Thymus (tissue), 11 donors: Measurements from ENCODE around the gene NSF. TPM values are rescaled to one million over a fixed set of nuclear protein-coding genes. Genes with fewer than 3 reads are reported as not detected.
"Not testable (repeated sequence)": the region's sequence is repeated elsewhere in the genome, so short reads cannot be mapped to it uniquely, and the experiment has no call there.

Source experiments
- DNase-seq, 9 donors: peaks; one replicate each; pipeline ENCODE4 v3.0.0-alpha.2; 2013; ENCODE audit warnings: low spot score in 9 of 9, low read depth in 6 of 9, missing footprints in 1 of 9
- H3K27ac ChIP-seq, 2 donors: one replicate each; pipeline ENCODE4 v1.5.1; 2013; ENCODE audit warnings: control low read depth in 1 of 2, low read depth in 1 of 2, low read length in 1 of 2, mild to moderate bottlenecking in 1 of 2, moderate library complexity in 1 of 2
- H3K27me3 ChIP-seq, 2 donors: one replicate each; pipeline ENCODE4 v1.5.1; 2013; ENCODE audit warnings: low read length in 1 of 2; ENCODE audit not compliant: control insufficient read depth in 2 of 2, insufficient read depth in 1 of 2
- H3K36me3 ChIP-seq, 2 donors: one replicate each; pipeline ENCODE4 v1.5.1; 2013; ENCODE audit warnings: low read length in 1 of 2, mild to moderate bottlenecking in 1 of 2, moderate library complexity in 1 of 2; ENCODE audit not compliant: control insufficient read depth in 2 of 2, insufficient read depth in 2 of 2
- H3K4me1 ChIP-seq, 2 donors: one replicate each; pipeline ENCODE4 v1.5.1; 2013; ENCODE audit warnings: low read length in 2 of 2; ENCODE audit not compliant: control insufficient read depth in 2 of 2, insufficient read depth in 2 of 2
- H3K4me3 ChIP-seq, 2 donors: one replicate each; pipeline ENCODE4 v1.5.1; 2013; ENCODE audit warnings: low read length in 2 of 2, control low read depth in 1 of 2, mild to moderate bottlenecking in 1 of 2
- H3K9me3 ChIP-seq, 2 donors: one replicate each; pipeline ENCODE4 v1.5.1; 2013; ENCODE audit warnings: low read length in 1 of 2, mild to moderate bottlenecking in 1 of 2; ENCODE audit not compliant: control insufficient read depth in 2 of 2, insufficient read depth in 1 of 2
- WGBS: extraction: QIAGEN DNeasy Blood & Tissue Kit; methylation state at CpG from one replicate; pipeline ENCODE4 v1.1.7; 2013; 5-methylcytosine and 5-hydroxymethylcytosine counted together
- polyA plus RNA-seq: library from polyadenylated mRNA; stranded (reverse); fragments of 200-250 nt; gene quantifications from one replicate; pipeline ENCODE4 v1.2.3, GENCODE V29; 2013
- total RNA-seq: library from RNA; stranded (reverse); fragments of 120-200 nt; gene quantifications from one replicate; pipeline ENCODE4 v1.2.4, GENCODE V29; 2013
- donor health status: healthy.

Gene NSF
- total and polyA plus RNA-seq, 2 donors: 14.3 to 15.3 TPM

DNA sequence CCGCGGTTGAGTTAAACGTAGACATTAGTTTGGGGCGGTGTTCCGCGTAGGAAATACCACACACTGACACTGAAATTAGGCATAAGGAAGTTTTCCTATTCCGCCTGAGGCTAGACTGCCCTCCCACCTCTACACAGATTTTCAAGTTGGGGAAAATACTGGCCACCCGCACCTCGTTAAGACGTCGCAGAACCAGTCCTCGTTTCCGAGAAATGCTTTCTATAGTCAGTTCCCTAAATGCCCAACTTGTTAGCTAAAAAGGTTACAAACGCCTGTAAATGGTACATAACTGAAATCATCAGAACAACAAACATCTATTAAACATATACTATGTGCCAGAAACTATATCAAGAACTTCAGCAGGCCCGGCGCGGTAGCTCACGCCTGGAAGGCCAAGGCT, 10.4 kb upstream of the NSF start:
- not testable (repeated sequence) for H3K4me1 ChIP-seq, DNase-seq, H3K27ac ChIP-seq, H3K36me3 ChIP-seq, H3K27me3 ChIP-seq, H3K9me3 ChIP-seq
- WGBS: 4% methylated on average over 8 of the region's 18 CpGs
- peak overlapping the region in 1 of 2 donors; percentile 8 for H3K4me3 ChIP-seq

DNA sequence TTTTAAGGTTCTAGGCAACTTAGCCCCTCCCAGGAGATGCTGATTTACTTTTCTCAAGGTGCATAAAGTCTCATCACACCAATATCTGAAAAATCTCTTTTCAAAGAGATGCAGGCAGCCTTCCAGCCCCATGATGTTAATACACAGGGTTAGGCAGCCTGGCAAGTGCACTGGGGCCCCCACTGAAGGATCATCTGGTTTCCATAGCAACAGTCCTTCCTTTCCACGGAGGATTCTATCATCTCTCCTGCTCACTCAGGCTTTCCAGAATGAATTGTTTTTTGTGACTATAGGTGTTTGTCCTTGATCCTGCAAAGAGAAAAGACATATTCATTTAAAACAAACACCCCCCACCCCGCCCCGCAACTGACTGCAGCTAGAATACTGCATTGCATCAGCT, 5.0 kb upstream of the NSF start:
- DNase-seq, H3K27ac ChIP-seq, H3K9me3 ChIP-seq, H3K4me3 ChIP-seq, H3K4me1 ChIP-seq, H3K36me3 ChIP-seq, H3K27me3 ChIP-seq: not testable (repeated sequence)
- no CpG with 5 or more reads among the region's 3 CpGs for WGBS

DNA sequence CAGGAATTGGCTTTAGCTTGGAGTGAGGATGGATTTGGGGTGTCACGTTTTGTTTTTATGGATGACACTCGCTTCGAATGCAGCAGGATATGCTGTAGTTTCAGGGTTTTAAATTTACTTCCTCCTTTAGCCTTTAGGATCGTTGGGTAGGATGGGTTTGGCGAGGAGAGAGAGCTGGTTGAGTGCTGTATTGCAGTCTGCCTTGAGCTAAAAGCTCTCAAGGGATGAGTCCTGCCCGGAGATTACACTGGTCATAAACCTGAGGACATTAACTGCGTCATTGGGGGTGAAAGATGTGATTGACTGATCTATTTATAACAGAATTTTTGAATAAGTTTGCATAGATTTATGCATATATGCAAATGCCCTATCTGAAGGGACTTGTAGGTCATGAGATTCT, 863 bp downstream of the NSF start:
- not testable (repeated sequence) for H3K4me1 ChIP-seq, H3K27ac ChIP-seq, H3K9me3 ChIP-seq, H3K4me3 ChIP-seq, H3K36me3 ChIP-seq, DNase-seq, H3K27me3 ChIP-seq
- no CpG with 5 or more reads among the region's 7 CpGs for WGBS

DNA sequence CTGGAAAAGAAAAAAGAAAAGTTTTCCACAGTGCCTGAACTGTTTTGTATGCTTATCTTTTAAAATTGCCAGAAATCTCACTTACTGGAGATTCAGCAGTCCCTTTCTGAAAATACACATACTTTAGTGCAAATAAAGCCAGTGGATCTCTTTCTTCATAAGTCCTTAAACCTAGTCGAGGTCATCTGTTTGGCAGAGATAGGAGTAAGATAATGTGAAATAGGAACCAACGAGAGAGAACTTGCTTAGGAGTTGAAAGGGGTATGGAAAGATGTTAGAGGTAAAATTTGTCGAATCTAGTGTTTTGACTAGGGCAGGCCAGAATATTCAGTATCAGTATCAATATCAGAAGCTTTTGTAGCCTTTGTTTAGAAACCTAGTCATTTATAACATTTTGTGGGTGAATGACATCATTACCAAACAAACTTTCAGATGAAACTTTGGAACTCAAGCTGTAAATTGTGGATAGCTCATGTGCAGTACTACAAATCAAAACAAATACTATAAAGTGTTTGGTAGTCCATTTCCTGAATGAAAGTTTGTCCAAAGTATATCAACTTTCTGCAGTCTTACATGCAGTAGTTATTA, 8.0 kb downstream of the NSF start:
- H3K27me3 ChIP-seq, H3K4me3 ChIP-seq, H3K9me3 ChIP-seq, DNase-seq, H3K4me1 ChIP-seq, H3K36me3 ChIP-seq, H3K27ac ChIP-seq: not testable (repeated sequence)
- 82% methylated on average over 2 of the region's 3 CpGs for WGBS

DNA sequence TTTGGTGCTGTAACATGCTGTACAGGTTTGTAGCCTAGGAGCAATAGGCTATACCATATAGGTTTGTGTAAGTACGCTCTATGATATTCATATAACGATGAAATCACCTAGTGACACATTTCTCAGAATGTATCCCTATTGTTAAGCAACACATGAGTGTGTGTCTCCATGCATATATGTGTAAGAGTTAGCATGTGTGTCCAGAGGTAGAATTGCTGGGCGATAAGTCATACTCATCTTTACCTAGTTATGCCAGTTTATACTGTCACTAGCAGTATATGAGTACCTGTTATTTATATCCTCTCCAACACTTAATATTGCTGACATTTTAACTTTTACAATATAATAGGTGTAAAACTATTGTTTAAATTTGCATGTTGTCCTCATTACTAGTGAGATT, 10.3 kb downstream of the NSF start:
- H3K36me3 ChIP-seq, H3K27me3 ChIP-seq, H3K27ac ChIP-seq, DNase-seq, H3K9me3 ChIP-seq, H3K4me3 ChIP-seq, H3K4me1 ChIP-seq: not testable (repeated sequence)
- WGBS: no CpG with 5 or more reads among the region's 3 CpGs

DNA sequence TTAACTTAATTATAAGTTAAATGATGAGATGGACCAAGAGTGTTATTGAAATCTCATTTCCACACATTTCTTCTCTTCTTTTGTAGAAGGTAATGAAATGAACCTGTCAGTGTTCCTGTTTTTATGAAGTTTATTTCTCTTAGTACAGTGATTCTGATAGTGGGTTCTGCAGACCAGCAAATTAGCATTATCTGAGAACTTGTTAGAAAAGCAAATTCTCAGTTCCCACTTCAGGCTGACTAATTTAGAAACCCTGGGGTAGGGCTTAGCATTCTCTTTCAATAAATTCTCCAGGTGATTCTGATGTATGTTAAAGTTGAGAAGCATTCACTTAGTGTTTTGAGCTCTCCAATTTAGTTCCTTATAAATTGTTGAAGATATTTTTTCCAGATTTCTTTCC, 12.7 kb downstream of the NSF start:
- DNase-seq, H3K4me1 ChIP-seq, H3K4me3 ChIP-seq, H3K36me3 ChIP-seq, H3K27me3 ChIP-seq, H3K27ac ChIP-seq, H3K9me3 ChIP-seq: not testable (repeated sequence)

DNA sequence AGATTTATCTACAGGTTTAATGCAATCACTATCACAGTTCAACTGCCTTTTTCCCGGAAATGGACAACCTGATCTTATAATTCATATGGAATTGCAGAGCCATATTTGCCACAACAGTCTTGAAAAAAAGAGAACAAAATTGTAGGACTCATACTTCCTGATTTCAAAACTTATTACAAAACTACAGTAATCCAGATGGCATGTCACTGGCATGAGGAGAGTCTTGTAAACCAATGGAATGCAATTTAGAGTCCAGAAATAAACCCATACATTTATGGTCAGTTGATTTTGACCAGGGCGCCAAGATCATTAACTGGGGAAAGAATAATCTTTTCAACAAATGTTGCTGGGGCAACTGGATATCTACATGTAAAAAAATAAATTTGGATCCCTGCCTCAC, 20.8 kb downstream of the NSF start:
- not testable (repeated sequence) for H3K27ac ChIP-seq, H3K4me3 ChIP-seq, H3K27me3 ChIP-seq, H3K4me1 ChIP-seq, H3K36me3 ChIP-seq, H3K9me3 ChIP-seq, DNase-seq
- WGBS: no CpG with 5 or more reads among the region's 2 CpGs

DNA sequence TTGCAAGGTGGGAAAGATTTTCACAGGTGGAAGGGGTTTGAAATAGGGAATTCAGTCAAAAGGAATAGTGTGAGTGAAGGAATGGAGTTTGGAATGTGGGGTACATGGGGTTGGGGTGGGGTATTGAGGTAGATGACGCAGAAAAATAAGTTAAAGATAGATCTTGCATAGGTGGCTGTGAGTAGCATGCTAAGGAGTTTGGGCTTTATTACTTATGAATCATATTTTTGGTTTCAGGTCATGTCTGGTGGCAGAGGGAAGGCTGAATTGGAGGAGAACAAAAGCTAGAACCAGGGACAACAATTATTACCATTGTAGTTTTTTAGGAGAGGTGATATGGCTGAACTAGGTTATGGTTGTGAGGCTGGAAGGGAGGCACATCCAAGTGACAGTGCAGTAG, 23.4 kb downstream of the NSF start:
- not testable (repeated sequence) for H3K9me3 ChIP-seq, H3K4me3 ChIP-seq, H3K4me1 ChIP-seq, H3K27me3 ChIP-seq, H3K36me3 ChIP-seq, H3K27ac ChIP-seq, DNase-seq
- no CpG with 5 or more reads among the region's 1 CpG for WGBS

DNA sequence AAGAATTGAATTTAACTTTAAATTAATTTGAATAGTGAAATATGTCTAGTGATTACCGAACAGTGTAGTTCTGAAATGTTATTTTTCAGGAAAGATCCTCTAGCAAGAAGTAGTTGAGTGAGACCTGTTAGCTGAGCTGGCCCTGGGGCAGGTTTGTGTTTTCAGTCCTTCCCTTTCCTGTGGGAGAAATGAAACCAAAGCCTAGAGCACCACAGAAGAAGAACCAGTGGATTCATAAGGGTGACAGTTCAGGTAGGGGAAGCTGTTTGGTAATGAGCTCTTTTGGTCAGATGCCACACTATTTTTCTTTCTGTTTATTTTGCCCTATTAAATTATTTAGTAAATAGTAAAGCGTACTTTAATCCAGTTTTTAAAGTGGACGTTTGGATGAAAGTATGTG, 26.7 kb downstream of the NSF start:
- H3K27ac ChIP-seq, H3K4me1 ChIP-seq, H3K27me3 ChIP-seq, H3K36me3 ChIP-seq, DNase-seq, H3K4me3 ChIP-seq, H3K9me3 ChIP-seq: not testable (repeated sequence)
- no CpG with 5 or more reads among the region's 3 CpGs for WGBS

DNA sequence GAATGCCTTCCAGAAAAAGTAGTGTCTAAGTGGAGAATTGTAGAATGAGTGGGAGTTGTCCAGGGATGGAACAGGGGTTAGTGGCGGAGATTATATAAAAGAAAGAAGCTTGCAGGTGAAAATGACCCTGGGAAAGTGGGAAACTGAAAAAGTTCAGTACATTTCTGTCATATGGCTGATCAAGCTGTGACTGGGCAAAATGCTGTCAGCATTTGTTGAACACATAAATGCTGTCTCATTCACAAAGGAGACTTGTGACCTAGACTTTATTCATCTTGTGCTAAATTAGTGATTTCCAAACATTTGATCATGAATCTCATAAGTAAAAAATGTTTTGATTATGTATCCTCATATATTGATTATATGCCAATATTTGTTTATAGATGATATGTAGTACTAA, 28.5 kb downstream of the NSF start:
- not testable (repeated sequence) for H3K36me3 ChIP-seq, H3K27ac ChIP-seq, H3K4me1 ChIP-seq, H3K27me3 ChIP-seq, H3K9me3 ChIP-seq, DNase-seq, H3K4me3 ChIP-seq
- no CpG with 5 or more reads among the region's 1 CpG for WGBS
